ENCODE data around the gene FGFBP3. TPM values are rescaled to one million over a fixed set of nuclear protein-coding genes. Genes with fewer than 3 reads are reported as not detected.

Gene FGFBP3
- total RNA-seq, 1 donor from 2014 or later, result 3.1 TPM

DNA sequence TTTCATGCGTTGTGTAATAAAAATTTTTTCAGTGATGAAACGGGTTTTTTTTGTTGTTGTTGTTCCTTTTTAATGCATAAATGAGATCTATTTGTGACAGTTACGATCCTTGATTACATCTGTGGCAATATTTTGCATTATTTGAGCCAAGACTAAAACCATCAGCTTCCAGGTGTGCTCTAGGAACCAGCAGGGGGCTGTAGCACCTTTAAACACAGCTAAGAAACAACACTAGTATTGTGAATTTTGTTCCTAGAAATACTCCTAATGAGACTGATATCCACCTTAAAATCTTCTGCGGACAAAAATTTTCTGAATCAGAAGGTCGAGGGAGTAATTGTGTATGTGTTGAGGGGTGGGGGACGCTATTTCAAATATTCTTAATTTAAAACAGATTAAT is 52.6 kb downstream of the FGFBP3 start:
- no peak overlapping the region for H3K4me3 Mint-ChIP-seq (ENCODE audit: unreplicated experiment)
- H3K4me1 Mint-ChIP-seq (ENCODE audit: unreplicated experiment), result no peaks in the 10 kb centered on the region
- H3K36me3 Mint-ChIP-seq (ENCODE audit: unreplicated experiment), result peaks cover 55% of the 10 kb centered on the region
- no peaks in the 10 kb centered on the region for H3K27me3 Mint-ChIP-seq (ENCODE audit: unreplicated experiment)
- no peak for DNase-seq (ENCODE audit: extremely low spot score, unreplicated experiment)
- no peak overlapping the region for H3K27ac Mint-ChIP-seq (ENCODE audit: unreplicated experiment)
- H3K9me3 Mint-ChIP-seq (ENCODE audit: unreplicated experiment), result no peaks in the 10 kb centered on the region
- TF ChIP-seq, protein P1, sequence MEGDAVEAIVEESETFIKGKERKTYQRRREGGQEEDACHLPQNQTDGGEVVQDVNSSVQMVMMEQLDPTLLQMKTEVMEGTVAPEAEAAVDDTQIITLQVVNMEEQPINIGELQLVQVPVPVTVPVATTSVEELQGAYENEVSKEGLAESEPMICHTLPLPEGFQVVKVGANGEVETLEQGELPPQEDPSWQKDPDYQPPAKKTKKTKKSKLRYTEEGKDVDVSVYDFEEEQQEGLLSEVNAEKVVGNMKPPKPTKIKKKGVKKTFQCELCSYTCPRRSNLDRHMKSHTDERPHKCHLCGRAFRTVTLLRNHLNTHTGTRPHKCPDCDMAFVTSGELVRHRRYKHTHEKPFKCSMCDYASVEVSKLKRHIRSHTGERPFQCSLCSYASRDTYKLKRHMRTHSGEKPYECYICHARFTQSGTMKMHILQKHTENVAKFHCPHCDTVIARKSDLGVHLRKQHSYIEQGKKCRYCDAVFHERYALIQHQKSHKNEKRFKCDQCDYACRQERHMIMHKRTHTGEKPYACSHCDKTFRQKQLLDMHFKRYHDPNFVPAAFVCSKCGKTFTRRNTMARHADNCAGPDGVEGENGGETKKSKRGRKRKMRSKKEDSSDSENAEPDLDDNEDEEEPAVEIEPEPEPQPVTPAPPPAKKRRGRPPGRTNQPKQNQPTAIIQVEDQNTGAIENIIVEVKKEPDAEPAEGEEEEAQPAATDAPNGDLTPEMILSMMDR (IDR thresholded peaks at IDR 0.05), result no peak

Other genes starting within 250 kb of the FGFBP3 start
- gene TNKS2, start 111.1 kb downstream of the FGFBP3 start, total RNA-seq, result 63.5 and 64.9 TPM in 2 replicates
- gene BTAF1, start 14.3 kb upstream of the FGFBP3 start, total RNA-seq, result 32.4 and 34.6 TPM in 2 replicates